Stimulated activated naive CD4-positive, alpha-beta T cell treated with Interleukin-2 at 50 U/mL for 16 hours (primary cell): ENCODE data around the gene SEMA3G.

Experiments
- DNase-seq: peaks from one replicate; lab custom pipeline; 2025; lab: John Stamatoyannopoulos, UW

SEMA3G gene

GRCh38 chr3:52395503-52395865, 49.4 kb downstream of the SEMA3G start:
- no peak for DNase-seq

GRCh38 chr3:52394751-52395502, 50.0 kb downstream of the SEMA3G start:
- DNase-seq: no peak

GRCh38 chr3:52393959-52394670, 50.8 kb downstream of the SEMA3G start:
- DNase-seq: no peak

- no peak for DNase-seq
Observed at GRCh38 chr3:52393131-52393807, 51.6 kb downstream of the SEMA3G start.

GRCh38 chr3:52392216-52392930, 52.5 kb downstream of the SEMA3G start:
- DNase-seq: no peak

GRCh38 chr3:52391096-52391495, 53.8 kb downstream of the SEMA3G start:
- DNase-seq: no peak

GRCh38 chr3:52388933-52389332, 56.0 kb downstream of the SEMA3G start:
- DNase-seq: no peak

GRCh38 chr3:52388348-52388821, 56.5 kb downstream of the SEMA3G start:
- no peak for DNase-seq

- DNase-seq: no peak
Observed at GRCh38 chr3:52387481-52387880, 57.4 kb downstream of the SEMA3G start.

- DNase-seq: no peak
Observed at GRCh38 chr3:52385157-52385556, 59.7 kb downstream of the SEMA3G start.

- DNase-seq: no peak
Observed at GRCh38 chr3:52384019-52384761, 60.7 kb downstream of the SEMA3G start.

- no peak for DNase-seq
Observed at GRCh38 chr3:52383446-52383845, 61.5 kb downstream of the SEMA3G start.
